Measurements from ENCODE around the gene RRBP1.

Gene RRBP1

GRCh38 chr20:17648791-17649730, 33.0 kb downstream of the RRBP1 start:
- peak in 1 of 3 donors; percentile 9 for DNase-seq (ENCODE audit: low read depth in 3 of 3)

DNA sequence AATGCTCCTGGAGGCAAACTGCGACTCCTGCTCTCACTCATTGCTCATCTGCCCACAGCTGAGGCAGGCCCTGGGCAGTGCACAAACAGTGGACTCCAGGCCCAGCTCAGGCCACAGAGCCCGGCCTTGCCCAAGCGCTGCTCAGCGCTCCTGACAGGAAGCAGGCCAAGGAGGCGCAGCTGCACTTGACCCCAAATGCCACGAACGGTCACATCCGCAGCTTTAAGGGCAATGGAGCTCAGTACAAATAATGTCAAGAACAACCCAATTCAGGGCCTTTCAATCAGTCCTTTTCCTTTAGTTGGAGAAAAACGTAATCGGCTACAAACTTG, 33.8 kb downstream of the RRBP1 start:
- no peak for DNase-seq (ENCODE audit: low read depth in 3 of 3)

- no peak for DNase-seq (ENCODE audit: low read depth in 3 of 3)
Measured at GRCh38 chr20:17647391-17648314, 34.4 kb downstream of the RRBP1 start.

DNA sequence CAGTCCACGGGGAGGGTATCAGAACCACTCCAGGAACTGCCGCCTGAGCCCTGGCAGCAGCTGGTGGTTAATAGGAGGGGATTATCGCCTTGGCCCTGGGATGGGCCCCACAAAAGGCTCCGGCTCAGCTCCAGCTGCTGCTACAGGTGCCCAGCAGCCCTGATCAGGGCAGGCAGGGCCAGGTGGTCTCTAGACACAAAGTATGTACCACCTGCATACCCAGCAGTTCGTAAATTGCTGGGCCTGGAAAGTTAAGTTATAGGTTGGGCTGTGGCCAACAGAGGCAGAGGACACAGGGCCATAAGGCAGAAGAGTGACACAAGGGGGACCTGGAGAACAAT, 35.1 kb downstream of the RRBP1 start:
- no peak for DNase-seq (ENCODE audit: low read depth in 3 of 3)

GRCh38 chr20:17646209-17646960, 35.7 kb downstream of the RRBP1 start:
- no peak for DNase-seq (ENCODE audit: low read depth in 3 of 3)

DNA sequence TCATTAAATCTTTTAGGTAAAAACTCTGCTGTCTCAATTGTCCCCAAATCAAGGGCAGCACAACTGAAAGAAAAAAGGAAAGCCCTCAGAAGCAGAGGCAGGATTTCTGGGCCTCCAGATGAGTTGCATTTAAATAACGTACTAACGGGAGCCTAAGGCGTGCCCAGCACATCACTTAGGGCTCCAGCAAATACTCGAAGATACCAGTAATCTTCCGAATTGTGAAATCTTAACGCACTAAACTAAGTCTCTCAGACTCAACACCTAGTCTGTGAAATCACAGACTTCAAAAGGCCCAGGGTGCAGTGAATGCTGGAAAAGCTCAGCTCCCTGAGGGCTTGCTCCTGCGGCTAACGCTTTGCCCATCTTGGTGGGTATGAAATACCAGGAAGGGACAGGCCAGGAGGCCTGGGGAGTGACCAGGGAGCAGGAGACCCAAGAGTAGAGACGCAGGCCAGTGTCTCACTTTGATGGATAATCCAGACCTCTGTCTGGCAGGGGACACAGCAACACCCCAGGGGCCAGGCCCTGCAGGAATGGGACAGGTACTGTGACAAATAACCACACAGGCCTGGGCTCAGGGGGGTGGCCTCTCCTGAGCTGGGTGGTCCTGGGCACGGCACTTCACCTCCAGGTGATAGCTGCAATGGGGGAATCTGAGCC, 36.4 kb downstream of the RRBP1 start:
- DNase-seq (ENCODE audit: low read depth in 3 of 3): no peak

GRCh38 chr20:17645010-17645409, 37.0 kb downstream of the RRBP1 start:
- DNase-seq (ENCODE audit: low read depth in 3 of 3): no peak

GRCh38 chr20:17644451-17644850, 37.6 kb downstream of the RRBP1 start:
- DNase-seq (ENCODE audit: low read depth in 3 of 3): no peak

- DNase-seq (ENCODE audit: low read depth in 3 of 3): no peak
Measured at GRCh38 chr20:17643531-17644188, 38.4 kb downstream of the RRBP1 start.

GRCh38 chr20:17642404-17643269, 39.4 kb downstream of the RRBP1 start:
- no peak for DNase-seq (ENCODE audit: low read depth in 3 of 3)

- no peak for DNase-seq (ENCODE audit: low read depth in 3 of 3)
Measured at GRCh38 chr20:17641993-17642392, 40.0 kb downstream of the RRBP1 start.

DNA sequence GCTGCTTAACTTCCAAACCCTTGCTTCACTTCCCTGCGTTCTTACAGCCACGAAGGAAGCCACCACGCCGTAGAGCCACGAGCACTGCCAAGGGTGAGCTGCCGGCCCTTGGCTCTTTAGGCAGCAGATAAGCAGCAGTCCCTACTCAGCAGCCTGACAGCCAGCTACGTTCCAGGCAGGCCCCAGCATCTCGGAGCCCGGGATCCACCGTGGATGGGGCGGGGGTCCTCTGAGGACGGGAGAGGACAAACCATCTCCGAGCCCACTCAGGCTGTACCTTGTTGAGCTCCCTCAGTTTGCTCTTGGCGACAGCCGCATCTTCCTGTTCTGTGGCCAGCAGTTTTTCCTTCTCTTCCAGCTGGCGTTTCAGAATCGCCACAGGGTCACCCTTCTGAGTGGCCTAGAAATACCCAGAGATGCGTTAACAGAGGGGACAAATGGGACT, 40.5 kb downstream of the RRBP1 start:
- DNase-seq (ENCODE audit: low read depth in 3 of 3): no peak

GRCh38 chr20:17640875-17641378, 41.1 kb downstream of the RRBP1 start:
- DNase-seq (ENCODE audit: low read depth in 3 of 3): no peak

GRCh38 chr20:17640146-17640874, 41.7 kb downstream of the RRBP1 start:
- DNase-seq (ENCODE audit: low read depth in 3 of 3): no peak

GRCh38 chr20:17638835-17639407, 43.1 kb downstream of the RRBP1 start:
- no peak for DNase-seq (ENCODE audit: low read depth in 3 of 3)

DNA sequence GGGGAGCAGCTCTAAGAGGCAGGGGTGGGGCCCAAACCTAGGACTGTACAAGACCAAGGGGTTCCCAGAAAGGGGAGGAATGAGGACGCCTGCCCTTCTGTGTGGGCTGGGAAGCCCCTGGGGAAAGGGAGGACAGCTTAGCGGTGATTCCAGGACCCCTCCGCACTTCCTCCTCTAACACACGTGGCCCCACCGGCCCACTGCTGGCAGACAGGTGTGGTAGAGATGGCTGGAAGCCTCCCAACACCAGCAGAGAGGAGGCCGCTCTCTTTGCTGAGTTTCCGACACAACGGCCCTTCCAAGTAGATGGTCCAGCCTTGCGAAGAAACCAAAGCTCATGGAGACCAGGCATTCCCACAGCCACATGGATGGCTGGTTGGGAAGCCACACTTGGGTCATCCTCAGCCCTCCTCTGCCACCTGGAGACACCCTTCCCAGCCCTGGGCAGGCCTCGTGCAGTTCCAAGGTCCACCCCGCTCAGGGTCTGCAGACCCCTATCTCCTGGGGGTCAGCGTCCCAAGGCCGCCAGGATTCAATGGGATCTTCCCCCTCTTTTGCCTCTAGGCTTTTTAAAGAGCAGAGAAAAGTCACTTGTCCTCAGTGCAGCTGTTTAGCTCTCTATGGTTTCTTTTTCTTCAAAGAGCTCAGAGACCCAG, 43.9 kb downstream of the RRBP1 start:
- DNase-seq (ENCODE audit: low read depth in 3 of 3): no peak

DNA sequence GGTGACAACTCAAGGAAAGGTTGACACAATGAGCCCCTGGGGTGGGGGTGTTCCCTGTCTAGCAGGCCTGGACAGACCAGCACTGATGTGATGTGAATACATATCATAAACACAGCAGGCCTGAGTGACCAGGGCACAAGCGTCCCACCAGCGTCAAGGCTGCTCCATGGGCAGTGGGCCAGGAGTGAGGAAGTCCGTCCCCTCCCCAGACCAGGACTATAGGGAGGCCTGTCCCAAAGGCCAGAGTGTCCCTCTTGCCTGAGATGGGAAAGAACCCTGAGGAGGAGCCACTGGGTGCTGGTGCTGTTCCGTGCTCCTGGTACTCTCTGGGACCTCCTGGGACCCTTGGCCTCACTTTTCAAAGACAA, 44.6 kb downstream of the RRBP1 start:
- no peak for DNase-seq (ENCODE audit: low read depth in 3 of 3)
